Neuronal stem cell (in vitro differentiated cells): ENCODE results near the gene SEPHS2.

Source experiments
- DNase-seq: peaks from one replicate; pipeline ENCODE4 v3.0.0-alpha.2; 2013; ENCODE audit warnings: low spot score
- H2AFZ ChIP-seq: one replicate; pipeline ENCODE4 v1.6.1; 2013; ENCODE audit warnings: mild to moderate bottlenecking, low read length, inconsistent platforms
- H2AK5ac ChIP-seq: 2 replicates; pipeline ENCODE4 v1.6.1; 2013; ENCODE audit warnings: low read depth, mild to moderate bottlenecking, inconsistent platforms, low read length, moderate library complexity, mixed read lengths
- H2BK120ac ChIP-seq: 2 replicates; pipeline ENCODE4 v1.6.1; 2013; ENCODE audit warnings: low read depth, mild to moderate bottlenecking, inconsistent platforms, low read length, moderate library complexity, mixed read lengths
- H2BK12ac ChIP-seq: one replicate; pipeline ENCODE4 v1.6.1; 2013; ENCODE audit warnings: low read length, inconsistent platforms
- H2BK15ac ChIP-seq: 2 replicates; pipeline ENCODE4 v1.6.1; 2013; ENCODE audit warnings: mild to moderate bottlenecking, low read length, inconsistent platforms, mixed read lengths
- H2BK5ac ChIP-seq: one replicate; pipeline ENCODE4 v1.6.1; 2013; ENCODE audit warnings: inconsistent platforms, mild to moderate bottlenecking, low read length, moderate library complexity
- H3K14ac ChIP-seq: one replicate; pipeline ENCODE4 v1.6.1; 2013; ENCODE audit warnings: low read length, inconsistent platforms
- H3K18ac ChIP-seq: 2 replicates; pipeline ENCODE4 v1.6.1; 2013; ENCODE audit warnings: low read length, inconsistent platforms
- H3K23ac ChIP-seq: 2 replicates; pipeline ENCODE4 v1.6.1; 2013; ENCODE audit warnings: low read depth, mild to moderate bottlenecking, mixed read lengths, low read length, inconsistent platforms; ENCODE audit not compliant: poor library complexity
- H3K27ac ChIP-seq: replicated peaks from 3 replicates; pipeline ENCODE4 v1.5.1; 2013; ENCODE audit warnings: low read length, inconsistent platforms
- H3K27me3 ChIP-seq, 3 experiments: 2 replicates each; pipeline ENCODE4 v1.6.1; 2013; ENCODE audit warnings: low read length in 3 of 3, mild to moderate bottlenecking in 2 of 3, inconsistent platforms in 1 of 3, low read depth in 1 of 3, mixed read lengths in 1 of 3, moderate library complexity in 1 of 3; ENCODE audit not compliant: control insufficient read depth in 3 of 3, insufficient read depth in 3 of 3
- H3K36me3 ChIP-seq, 2 donors: replicated peaks in 1 of 2; 2 replicates each; pipeline ENCODE4 v1.6.1; 2013; ENCODE audit warnings: low read length in 2 of 2; ENCODE audit not compliant: control insufficient read depth in 2 of 2, insufficient read depth in 2 of 2
- H3K4ac ChIP-seq: 2 replicates; pipeline ENCODE4 v1.6.1; 2013; ENCODE audit warnings: inconsistent platforms, mild to moderate bottlenecking, low read length, moderate library complexity
- H3K4me1 ChIP-seq, 2 donors: 1 replicate in 1 of 2; 2 replicates in 1 of 2; pipeline ENCODE4 v1.6.1; 2013; ENCODE audit warnings: low read length in 2 of 2, low read depth in 1 of 2; ENCODE audit not compliant: control insufficient read depth in 2 of 2, insufficient read depth in 1 of 2
- H3K4me2 ChIP-seq: one replicate; pipeline ENCODE4 v1.6.1; 2013; ENCODE audit warnings: mild to moderate bottlenecking, low read length, inconsistent platforms; ENCODE audit not compliant: insufficient read depth, poor library complexity, severe bottlenecking
- H3K4me3 ChIP-seq, 2 donors: 2 replicates each; pipeline ENCODE4 v1.5.1; 2013; ENCODE audit warnings: low read length in 2 of 2, mild to moderate bottlenecking in 2 of 2, inconsistent platforms in 1 of 2, moderate library complexity in 1 of 2
- H3K79me1 ChIP-seq: one replicate; pipeline ENCODE4 v1.6.1; 2013; ENCODE audit warnings: low read depth, mild to moderate bottlenecking, inconsistent platforms, low read length, moderate library complexity
- H3K9ac ChIP-seq: one replicate; pipeline ENCODE4 v1.6.1; 2013; ENCODE audit warnings: mild to moderate bottlenecking, low read depth, low read length, inconsistent platforms; ENCODE audit not compliant: poor library complexity
- H3K9me3 ChIP-seq, 2 donors: replicated peaks in 1 of 2; 2 replicates each; pipeline versions ENCODE3 to v1.6.1; 2013; ENCODE audit warnings: low read length in 2 of 2, mild to moderate bottlenecking in 2 of 2, inconsistent platforms in 1 of 2, low read depth in 1 of 2, mixed read lengths in 1 of 2, moderate library complexity in 1 of 2; ENCODE audit not compliant: control insufficient read depth in 2 of 2, insufficient read depth in 1 of 2
- H4K8ac ChIP-seq: one replicate; pipeline ENCODE4 v1.6.1; 2013; ENCODE audit warnings: low read depth, mild to moderate bottlenecking, inconsistent platforms, low read length, moderate library complexity
- H4K91ac ChIP-seq: one replicate; pipeline ENCODE4 v1.6.1; 2013; ENCODE audit warnings: low read length, low read depth, mild to moderate bottlenecking, inconsistent platforms; ENCODE audit not compliant: poor library complexity
- WGBS, 2 donors: extraction: QIAGEN DNeasy Blood & Tissue Kit; methylation state at CpG; one replicate each; pipeline ENCODE4 v1.1.7; 2013; ENCODE audit warnings: missing lambda C conversion rate in 2 of 2, mixed read lengths in 1 of 2; ENCODE audit not compliant: insufficient read length in 2 of 2, insufficient replicate concordance in 1 of 2; ENCODE audit errors: extremely low coverage in 2 of 2; 5-methylcytosine and 5-hydroxymethylcytosine counted together

Gene SEPHS2

GRCh38 chr16:30407804-30408534 is 37.7 kb downstream of the SEPHS2 start:
- peak overlapping the region; percentile 82 for H2BK15ac ChIP-seq
- H2BK5ac ChIP-seq, result peak overlapping the region; percentile 89
- peaks cover 14 to 37% of the 10 kb centered on the region in 2 donors for H3K36me3 ChIP-seq
- H2BK120ac ChIP-seq, result no peak overlapping the region
- H2AFZ ChIP-seq, result peak overlapping the region; percentile 95
- peak overlapping the region; percentile 76 for H3K14ac ChIP-seq
- H2BK12ac ChIP-seq, result no peak overlapping the region
- peak overlapping the region; percentile 52 for H3K27ac ChIP-seq
- no peak for DNase-seq
- H3K18ac ChIP-seq, result peak overlapping the region; percentile 98
- H3K27me3 ChIP-seq, result peaks cover 0 to 2% (median 0%) of the 10 kb centered on the region in 3 experiments
- H3K4me1 ChIP-seq, result peaks cover 9 to 15% of the 10 kb centered on the region in 2 donors
- peak overlapping the region; percentile 93 for H3K23ac ChIP-seq
- H3K79me1 ChIP-seq, result peaks cover 4% of the 10 kb centered on the region
- peak overlapping the region; percentile 1 for H4K8ac ChIP-seq
- no peak overlapping the region for H4K91ac ChIP-seq
- peak overlapping the region; percentile 88 to 95 for H3K4me3 ChIP-seq
- H3K4me2 ChIP-seq, result peak overlapping the region; percentile 68
- peak overlapping the region; percentile 80 for H2AK5ac ChIP-seq
- peak overlapping the region; percentile 48 for H3K4ac ChIP-seq
- H3K9ac ChIP-seq, result peak overlapping the region; percentile 95
- H3K9me3 ChIP-seq, result no peaks in the 10 kb centered on the region
- WGBS, 2 donors, result no CpG with 5 or more reads among the region's 19 CpGs

DNA sequence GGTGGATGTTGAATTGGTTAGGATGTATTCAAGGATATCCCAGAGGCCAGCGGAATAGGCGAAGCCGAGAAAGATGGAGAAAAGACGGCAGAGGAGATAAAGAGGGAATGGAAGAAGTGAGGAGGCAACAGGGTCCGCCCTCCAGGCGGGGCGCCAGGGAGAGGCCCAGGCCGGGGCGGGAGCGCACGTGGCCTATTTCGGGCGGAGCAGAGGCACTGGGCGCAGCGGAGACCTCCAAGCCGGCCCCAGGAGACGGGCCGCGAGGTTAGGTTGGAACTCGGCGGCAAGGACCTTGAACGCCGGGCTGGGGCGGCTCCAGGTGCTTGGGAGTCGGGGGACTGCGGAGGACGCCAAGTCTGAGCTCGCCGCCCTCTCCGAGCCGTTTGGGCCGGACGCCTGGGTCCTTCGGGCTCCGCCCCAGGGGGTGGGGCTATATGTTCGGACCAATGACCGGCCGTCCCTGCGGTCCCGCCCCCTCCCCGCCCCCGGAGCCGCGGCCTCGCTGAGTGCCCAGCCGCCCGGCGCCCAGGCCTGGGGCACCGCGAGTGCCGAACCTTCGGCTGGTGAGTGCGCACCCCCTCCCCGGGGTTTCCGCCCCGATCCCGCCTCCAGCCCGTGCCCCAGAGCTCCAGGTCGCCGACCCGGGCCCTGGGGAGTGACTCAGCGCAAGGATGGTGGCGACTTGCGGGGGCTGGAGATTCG is 38.4 kb downstream of the SEPHS2 start, which contains the start of gene ZNF771:
Gene ZNF771, plus strand, starts transcription at position 505 of the 702 bp plus-strand sequence. CDS start 448 bp downstream, outside the sequence.
- Histone ChIP-seq H3K4ac (peak within 1 kb of the TSS; percentile 48), H3K23ac (peak within 1 kb of the TSS; percentile 93), H2BK5ac (peak within 1 kb of the TSS; percentile 89), H3K18ac (peak within 1 kb of the TSS; percentile 98), H2AK5ac (peak within 1 kb of the TSS; percentile 80), H2BK12ac (no peak within 1 kb of the TSS), H2BK15ac (peak within 1 kb of the TSS; percentile 82), H3K27ac (peak within 1 kb of the TSS; percentile 52), H4K8ac (peak within 1 kb of the TSS; percentile 1), H2AFZ (peak within 1 kb of the TSS; percentile 95), H3K4me2 (peak within 1 kb of the TSS; percentile 68), H3K14ac (peak within 1 kb of the TSS; percentile 76), H3K4me1 (peaks cover 9 to 15% of the 10 kb centered on the region in 2 donors), H3K27me3 (peaks cover 0 to 2% (median 0%) of the 10 kb centered on the region in 3 experiments), H3K4me3 (peak within 1 kb of the TSS; percentile 88 to 95), H4K91ac (no peak within 1 kb of the TSS), H2BK120ac (no peak within 1 kb of the TSS), H3K79me1 (peaks cover 4% of the 10 kb centered on the region), H3K36me3 (peaks cover 14 to 30% of the 10 kb centered on the region in 2 donors), H3K9ac (peak within 1 kb of the TSS; percentile 95), H3K9me3 (no peaks in the 10 kb centered on the region)
- WGBS, 2 donors, result no CpG with 5 or more reads among the region's 65 CpGs
- DNase-seq, result peak; percentile 88

GRCh38 chr16:30406795-30407101 is 38.9 kb downstream of the SEPHS2 start:
- Histone ChIP-seq H3K27me3 (peaks cover 0 to 2% (median 0%) of the 10 kb centered on the region in 3 experiments), H2BK120ac (no peak overlapping the region), H2AFZ (peak overlapping the region; percentile 95), H3K27ac (no peak overlapping the region), H2BK5ac (no peak overlapping the region), H3K18ac (peak overlapping the region; percentile 88), H3K14ac (no peak overlapping the region), H2AK5ac (no peak overlapping the region), H2BK12ac (no peak overlapping the region), H3K4ac (no peak overlapping the region), H3K4me1 (peaks cover 9 to 15% of the 10 kb centered on the region in 2 donors), H3K36me3 (peaks cover 11 to 25% of the 10 kb centered on the region in 2 donors), H3K79me1 (peaks cover 4% of the 10 kb centered on the region), H3K9me3 (no peaks in the 10 kb centered on the region), H3K4me2 (peak overlapping the region; percentile 66), H4K8ac (no peak overlapping the region), H2BK15ac (no peak overlapping the region), H3K9ac (peak overlapping the region; percentile 32), H3K4me3 (peak overlapping the region; percentile 81 to 95), H3K23ac (peak overlapping the region; percentile 93), H4K91ac (no peak overlapping the region)
- WGBS, 2 donors, result no CpG with 5 or more reads among the region's 14 CpGs
- no peak for DNase-seq
